GM12892 (cell line): Measurements from ENCODE around the gene SNAPIN.
A peak's percentile ranks its signal among the peaks of the same experiment; 100 is the strongest.

Source experiments
- DNase-seq: peaks from one replicate; pipeline ENCODE4 v3.0.0; 2011; ENCODE audit not compliant: insufficient read length
- FAIRE-seq: peaks from 2 replicates; lab custom pipeline; 2011; peaks lifted over from hg19 to GRCh38; lab: Jason Lieb, UNC
- POLR2A ChIP-seq: IDR thresholded peaks from 2 replicates; pipeline ENCODE4 v1.6.1; 2011; ENCODE audit warnings: low read depth, low read length, control low read depth
- POLR2AphosphoS5 ChIP-seq: IDR thresholded peaks from 2 replicates; pipeline ENCODE4 v1.6.1; 2011; ENCODE audit warnings: low read depth, low read length, control low read depth
- TAF1 ChIP-seq: IDR thresholded peaks from 2 replicates; pipeline ENCODE4 v1.6.1; 2011; ENCODE audit warnings: low read depth, mild to moderate bottlenecking, control low read depth, low read length, borderline replicate concordance

The SNAPIN gene

DNA sequence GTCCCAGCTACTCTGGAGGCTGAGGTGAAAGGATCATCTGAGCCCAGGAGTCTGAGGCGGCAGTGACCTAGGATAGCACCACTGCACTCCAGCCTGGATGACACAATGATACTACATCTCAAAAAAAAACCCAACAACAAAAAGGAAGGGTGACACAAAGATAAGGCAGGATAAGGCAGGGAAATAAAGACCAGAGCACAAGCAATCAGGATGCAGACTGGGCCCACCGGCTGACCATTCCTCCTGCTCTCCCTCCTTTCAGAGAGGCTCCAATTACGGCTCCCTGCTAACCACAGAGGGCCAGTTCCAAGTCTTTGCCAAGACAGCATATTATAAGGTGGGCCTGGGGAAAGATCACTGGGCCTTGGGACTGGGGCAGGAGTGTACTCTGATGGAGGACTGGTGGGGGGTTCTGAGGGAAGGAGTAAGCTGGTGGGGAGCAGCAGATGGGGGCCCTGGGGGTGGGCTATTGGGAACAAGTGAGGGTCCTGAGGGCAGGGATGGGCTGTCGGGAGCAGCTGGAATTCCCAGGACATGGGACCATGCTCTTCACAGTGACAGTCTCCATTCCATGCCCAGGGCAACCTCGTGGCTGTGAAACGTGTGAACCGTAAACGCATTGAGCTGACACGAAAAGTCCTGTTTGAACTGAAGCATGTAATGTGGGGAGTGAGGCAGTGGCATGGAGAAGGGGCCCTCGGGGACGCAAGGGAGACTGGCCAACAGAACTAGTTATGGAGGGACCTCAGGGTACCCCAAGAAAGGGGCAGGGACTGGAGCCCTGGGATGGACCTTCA, 27.2 kb downstream of the SNAPIN start:
- no peak for FAIRE-seq
- no peak for DNase-seq
- TF ChIP-seq POLR2AphosphoS5 (no peak), POLR2A (no peak), TAF1 (no peak)

DNA sequence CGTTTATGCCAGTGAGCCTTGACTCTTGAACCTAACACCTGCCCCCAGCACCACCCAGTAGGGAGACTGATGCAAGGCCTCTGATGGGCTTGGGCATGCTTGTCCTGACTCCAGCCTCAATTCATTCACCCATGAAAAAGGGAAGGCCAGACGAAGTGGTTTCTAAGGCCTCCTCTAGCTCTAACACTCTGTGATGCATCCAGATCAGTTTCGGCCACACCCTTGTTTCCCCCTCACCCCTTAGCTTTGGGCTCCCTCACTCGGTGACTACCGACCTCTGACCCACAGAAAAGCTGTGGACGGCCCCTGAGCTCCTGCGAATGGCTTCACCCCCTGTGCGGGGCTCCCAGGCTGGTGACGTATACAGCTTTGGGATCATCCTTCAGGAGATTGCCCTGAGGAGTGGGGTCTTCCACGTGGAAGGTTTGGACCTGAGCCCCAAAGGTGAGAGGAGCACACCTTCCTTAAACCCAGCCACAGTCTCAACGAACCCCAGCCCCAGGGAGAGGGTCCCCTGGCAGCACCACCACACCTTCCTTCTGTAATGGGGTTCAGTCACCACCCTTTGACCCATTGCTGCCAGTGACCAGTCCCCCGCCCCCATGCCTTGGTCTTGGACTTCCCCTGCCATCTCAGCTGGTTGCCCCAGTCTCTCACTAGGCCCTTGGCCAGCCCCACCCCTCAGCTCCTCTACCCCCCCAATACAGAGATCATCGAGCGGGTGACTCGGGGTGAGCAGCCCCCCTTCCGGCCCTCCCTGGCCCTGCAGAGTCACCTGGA, 29.0 kb downstream of the SNAPIN start:
- no peak for TF ChIP-seq TAF1
- no peak for TF ChIP-seq POLR2A
- TF ChIP-seq POLR2AphosphoS5, result no peak
- FAIRE-seq (no peak), DNase-seq (no peak)

- DNase-seq (peak; percentile 5), FAIRE-seq (no peak)
- no peak for TF ChIP-seq POLR2A
- TF ChIP-seq TAF1, result no peak
- no peak for TF ChIP-seq POLR2AphosphoS5
Observed at GRCh38 chr1:153688276-153688675, 29.8 kb downstream of the SNAPIN start.

DNA sequence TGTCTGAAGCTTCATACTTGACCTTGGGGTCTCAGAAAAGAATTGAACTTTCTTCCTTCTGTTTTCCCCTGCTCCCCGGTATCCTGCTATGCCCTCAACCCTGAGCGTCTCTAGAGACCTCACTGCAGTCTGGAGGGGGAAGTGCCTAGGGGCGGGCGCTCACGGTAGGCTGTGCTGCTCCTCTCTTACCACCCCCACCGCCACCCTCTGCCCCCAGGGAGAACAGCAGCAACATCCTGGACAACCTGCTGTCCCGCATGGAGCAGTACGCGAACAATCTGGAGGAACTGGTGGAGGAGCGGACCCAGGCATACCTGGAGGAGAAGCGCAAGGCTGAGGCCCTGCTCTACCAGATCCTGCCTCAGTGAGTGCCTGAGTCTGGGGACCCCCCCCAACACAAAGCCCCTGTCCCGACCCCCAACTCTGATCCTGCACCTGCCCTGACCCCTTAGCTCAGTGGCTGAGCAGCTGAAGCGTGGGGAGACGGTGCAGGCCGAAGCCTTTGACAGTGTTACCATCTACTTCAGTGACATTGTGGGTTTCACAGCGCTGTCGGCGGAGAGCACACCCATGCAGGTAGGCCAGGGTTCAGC, 30.3 kb downstream of the SNAPIN start:
- FAIRE-seq, result no peak
- peak; percentile 5 for DNase-seq
- TF ChIP-seq TAF1 (no peak), POLR2A (no peak), POLR2AphosphoS5 (no peak)

GRCh38 chr1:153693466-153693865, 35.0 kb downstream of the SNAPIN start:
- no peak for DNase-seq
- TF ChIP-seq POLR2A (no peak), TAF1 (no peak), POLR2AphosphoS5 (no peak)
- FAIRE-seq, result no peak

DNA sequence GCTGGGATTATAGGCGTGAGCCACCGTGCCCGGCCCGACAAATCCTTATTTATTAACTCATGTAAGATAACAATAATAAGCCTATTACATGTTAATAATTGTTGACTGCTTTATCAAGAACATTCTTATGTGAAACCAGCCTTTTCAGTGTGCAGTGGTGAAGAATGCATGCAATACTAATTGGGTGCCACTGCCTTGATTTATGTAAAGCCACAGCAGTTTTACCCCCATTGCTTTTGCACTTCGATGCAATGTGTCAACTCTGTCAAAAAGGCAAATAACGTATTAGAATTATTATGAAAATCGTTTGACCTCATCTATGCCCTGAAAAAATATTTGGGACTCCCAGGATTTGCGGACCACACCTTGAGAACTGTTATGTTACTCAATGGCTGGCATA, 38.2 kb downstream of the SNAPIN start:
- no peak for DNase-seq
- no peak for FAIRE-seq

DNA sequence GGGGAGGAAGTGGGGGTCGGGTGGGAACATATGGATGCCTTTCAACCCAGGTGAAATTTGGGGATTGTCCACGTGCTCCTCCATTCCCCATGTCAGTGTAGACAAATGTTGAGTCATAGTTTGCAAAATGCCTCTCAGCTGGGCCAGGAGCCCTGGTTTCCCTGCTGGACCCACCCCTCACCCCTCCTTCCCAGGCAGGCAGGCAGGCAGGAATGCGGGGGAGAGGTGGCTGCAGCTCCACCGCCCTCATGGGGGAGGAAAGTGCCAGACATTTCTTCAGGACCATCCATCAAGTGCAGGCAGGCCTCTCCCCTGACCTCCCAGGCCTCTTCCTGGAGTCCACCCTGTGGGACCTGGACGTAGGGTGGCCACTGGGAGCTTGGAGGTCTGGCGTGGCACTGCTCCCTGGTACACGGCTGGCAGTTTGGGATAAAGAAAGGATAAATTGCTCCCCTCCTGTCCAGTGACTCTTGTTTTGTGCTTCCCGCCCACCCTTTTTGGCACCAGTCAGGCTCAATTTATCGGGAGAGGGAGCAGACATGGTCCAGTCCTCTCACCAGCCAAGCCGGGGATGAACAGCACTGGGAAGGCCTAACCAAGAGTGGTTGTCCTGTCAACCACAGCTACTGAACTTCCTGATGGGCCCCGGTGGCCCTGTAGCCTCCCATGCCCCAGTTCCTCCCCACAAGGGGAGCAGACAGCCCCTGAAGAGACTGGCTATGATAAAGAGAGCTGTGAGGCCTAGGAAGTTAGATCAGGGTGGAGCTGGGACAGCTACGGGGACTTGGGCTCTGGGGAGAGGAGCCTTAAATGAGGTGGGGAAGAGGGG, 38.9 kb downstream of the SNAPIN start:
- TF ChIP-seq POLR2A, result no peak
- TF ChIP-seq TAF1, result no peak
- no peak for TF ChIP-seq POLR2AphosphoS5
- FAIRE-seq (no peak), DNase-seq (peak; percentile 8)

More for the DNA sequence above, 38.2 kb downstream of the SNAPIN start:
- TF ChIP-seq TAF1 (no peak), POLR2AphosphoS5 (no peak), POLR2A (no peak)

GRCh38 chr1:153698020-153698922, 39.8 kb downstream of the SNAPIN start:
- TF ChIP-seq POLR2AphosphoS5 (no peak), TAF1 (no peak), POLR2A (no peak)
- FAIRE-seq, result peak; percentile 61
- peak; percentile 33 for DNase-seq

DNA sequence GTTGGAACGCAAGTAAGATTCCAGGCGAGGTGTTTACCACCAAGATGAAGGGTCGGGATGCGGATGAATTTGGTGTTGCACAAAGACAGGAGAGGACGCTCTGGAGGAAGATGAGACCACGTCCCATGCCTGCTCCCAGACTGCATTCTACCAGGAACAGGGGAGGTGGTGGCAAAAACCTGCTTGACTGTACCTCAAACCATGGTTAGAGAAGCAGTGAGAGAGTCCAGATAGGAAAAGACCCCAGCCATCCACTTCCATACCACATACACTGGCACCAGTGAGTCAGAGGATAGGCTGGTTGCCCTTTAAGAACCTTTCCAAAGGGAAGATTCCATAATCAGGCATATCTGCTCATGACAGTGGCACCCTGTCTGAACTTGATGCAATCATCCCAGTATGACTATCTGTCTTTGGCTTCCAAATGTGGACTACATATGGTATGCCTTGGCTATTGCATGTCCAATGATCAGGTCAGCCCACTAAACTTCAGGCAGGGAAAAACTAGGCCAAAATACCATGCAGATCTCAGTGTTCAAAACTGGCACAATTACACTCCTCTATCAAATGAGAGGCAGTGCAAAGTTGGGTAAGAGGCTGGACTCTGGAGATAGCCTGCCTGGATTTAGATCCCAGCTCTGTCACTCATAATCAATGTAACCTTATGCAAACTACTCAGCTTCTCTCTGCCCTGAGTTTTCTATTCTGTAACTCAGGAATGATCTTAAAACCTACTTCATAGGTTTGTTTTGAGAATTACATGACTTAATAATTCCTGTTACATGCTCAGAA, 40.6 kb downstream of the SNAPIN start:
- no peak for TF ChIP-seq TAF1
- no peak for TF ChIP-seq POLR2A
- TF ChIP-seq POLR2AphosphoS5, result no peak
- DNase-seq, result no peak
- no peak for FAIRE-seq

GRCh38 chr1:153699768-153700167, 41.3 kb downstream of the SNAPIN start:
- FAIRE-seq (no peak), DNase-seq (no peak)
- TF ChIP-seq POLR2AphosphoS5 (no peak), POLR2A (no peak), TAF1 (no peak)

GRCh38 chr1:153705484-153705883, 47.0 kb downstream of the SNAPIN start:
- no peak for TF ChIP-seq POLR2A
- TF ChIP-seq POLR2AphosphoS5, result no peak
- DNase-seq (no peak), FAIRE-seq (no peak)
